HG03025 (cell line): ENCODE results near the gene ITGA2B.
"Not testable (repeated sequence)": the region's sequence is repeated elsewhere in the genome, so short reads cannot be mapped to it uniquely, and the experiment has no call there.

Experiments
- ATAC-seq: cut with Tn5 transposase; IDR thresholded peaks from one replicate; pipeline ENCODE4 v1.9.1; 2021; ENCODE audit warnings: mild to moderate bottlenecking, moderate library complexity; ENCODE audit not compliant: unreplicated experiment, low FRiP score

ITGA2B gene

GRCh38 chr17:44353672-44354331, 35.6 kb downstream of the ITGA2B start:
- no peak for ATAC-seq

GRCh38 chr17:44352828-44353671, 36.4 kb downstream of the ITGA2B start:
- ATAC-seq = no peak

GRCh38 chr17:44351961-44352827, 37.3 kb downstream of the ITGA2B start:
- ATAC-seq = no peak

GRCh38 chr17:44351464-44351863, 38.0 kb downstream of the ITGA2B start:
- ATAC-seq = no peak

GRCh38 chr17:44350733-44351226, 38.7 kb downstream of the ITGA2B start:
- no peak for ATAC-seq

- no peak for ATAC-seq
Observed at GRCh38 chr17:44349553-44350070, 39.8 kb downstream of the ITGA2B start.

- no peak for ATAC-seq
Observed at GRCh38 chr17:44348988-44349364, 40.5 kb downstream of the ITGA2B start.

GRCh38 chr17:44348234-44348987, 41.0 kb downstream of the ITGA2B start:
- no peak for ATAC-seq

GRCh38 chr17:44347206-44348055, 42.0 kb downstream of the ITGA2B start:
- ATAC-seq = not testable (repeated sequence)

- no peak for ATAC-seq
Observed at GRCh38 chr17:44346064-44346844, 43.2 kb downstream of the ITGA2B start.

- no peak for ATAC-seq
Observed at GRCh38 chr17:44345454-44346026, 43.9 kb downstream of the ITGA2B start.

GRCh38 chr17:44344939-44345453, 44.5 kb downstream of the ITGA2B start, which contains the start of gene GRN:
Gene GRN (plus strand): TSS chr17:44345302. CDS start chr17:44349165, 3,863 bp downstream.
- peak; percentile 59 for ATAC-seq

GRCh38 chr17:44343510-44344209, 45.8 kb downstream of the ITGA2B start:
- no peak for ATAC-seq

GRCh38 chr17:44340553-44340952, 48.9 kb downstream of the ITGA2B start:
- ATAC-seq = not testable (repeated sequence)

GRCh38 chr17:44338702-44339101, 50.7 kb downstream of the ITGA2B start:
- ATAC-seq = no peak

- ATAC-seq = no peak
Observed at GRCh38 chr17:44335968-44336367, 53.5 kb downstream of the ITGA2B start.

- ATAC-seq = no peak
Observed at GRCh38 chr17:44335564-44335963, 53.9 kb downstream of the ITGA2B start.
